ENCODE measurements around the gene FKBP8.

The FKBP8 gene

DNA sequence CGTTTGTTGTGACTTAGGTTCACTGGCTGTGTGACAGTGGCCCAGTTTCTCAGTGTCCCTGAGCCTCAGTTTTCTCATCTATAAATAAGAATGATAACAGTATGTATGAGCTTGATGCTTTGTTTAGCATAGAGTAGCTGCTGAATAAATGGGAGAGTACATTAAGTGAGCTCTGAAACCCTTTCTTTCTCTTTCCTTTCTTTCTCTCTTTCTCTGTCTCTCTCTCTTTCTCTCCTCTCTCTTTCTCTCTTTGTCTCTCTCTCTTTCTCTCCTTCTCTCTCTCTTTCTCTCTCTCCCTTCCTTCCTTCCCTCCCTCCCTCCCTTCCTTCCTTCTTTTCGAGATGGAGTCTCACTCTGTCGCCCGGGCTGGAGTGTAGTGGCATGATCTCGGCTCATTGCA lies 16.3 kb upstream of the FKBP8 start:
- TF ChIP-seq POLR2A (IDR thresholded peaks at IDR 0.05; ENCODE audit: extremely low read depth, insufficient read length): no peak
- no peak for DNase-seq (ENCODE audit: low read depth)
- no peak overlapping the region for H3K4me3 ChIP-seq (ENCODE audit: low read depth, low read length)

DNA sequence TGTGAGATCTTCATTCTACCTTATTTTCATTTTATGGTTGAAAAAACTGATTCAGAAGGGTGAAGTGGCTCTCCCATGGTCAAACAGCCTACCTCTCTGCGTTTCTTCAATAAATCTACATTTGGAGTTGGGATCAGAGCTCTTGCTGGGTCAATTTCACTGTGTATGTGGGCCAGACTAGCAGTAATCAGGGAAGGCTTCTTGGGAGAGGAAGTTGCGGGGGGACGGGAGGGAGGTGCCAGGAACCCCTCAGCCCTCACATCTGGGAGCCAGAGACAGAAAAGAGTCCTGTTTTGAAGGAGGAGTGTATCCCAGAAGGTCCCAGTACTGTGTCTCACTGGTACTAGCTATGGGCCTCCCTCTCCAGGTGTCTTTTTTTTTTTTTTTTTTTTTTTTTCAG lies 15.2 kb upstream of the FKBP8 start:
- TF ChIP-seq, protein P1, sequence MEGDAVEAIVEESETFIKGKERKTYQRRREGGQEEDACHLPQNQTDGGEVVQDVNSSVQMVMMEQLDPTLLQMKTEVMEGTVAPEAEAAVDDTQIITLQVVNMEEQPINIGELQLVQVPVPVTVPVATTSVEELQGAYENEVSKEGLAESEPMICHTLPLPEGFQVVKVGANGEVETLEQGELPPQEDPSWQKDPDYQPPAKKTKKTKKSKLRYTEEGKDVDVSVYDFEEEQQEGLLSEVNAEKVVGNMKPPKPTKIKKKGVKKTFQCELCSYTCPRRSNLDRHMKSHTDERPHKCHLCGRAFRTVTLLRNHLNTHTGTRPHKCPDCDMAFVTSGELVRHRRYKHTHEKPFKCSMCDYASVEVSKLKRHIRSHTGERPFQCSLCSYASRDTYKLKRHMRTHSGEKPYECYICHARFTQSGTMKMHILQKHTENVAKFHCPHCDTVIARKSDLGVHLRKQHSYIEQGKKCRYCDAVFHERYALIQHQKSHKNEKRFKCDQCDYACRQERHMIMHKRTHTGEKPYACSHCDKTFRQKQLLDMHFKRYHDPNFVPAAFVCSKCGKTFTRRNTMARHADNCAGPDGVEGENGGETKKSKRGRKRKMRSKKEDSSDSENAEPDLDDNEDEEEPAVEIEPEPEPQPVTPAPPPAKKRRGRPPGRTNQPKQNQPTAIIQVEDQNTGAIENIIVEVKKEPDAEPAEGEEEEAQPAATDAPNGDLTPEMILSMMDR (IDR thresholded peaks at IDR 0.05; ENCODE audit: low read depth, low read length): no peak
- TF ChIP-seq POLR2A (IDR thresholded peaks at IDR 0.05; ENCODE audit: extremely low read depth, insufficient read length) (no peak), MYC (IDR thresholded peaks at IDR 0.05; ENCODE audit: low read depth, low read length) (no peak)
- TF ChIP-seq, protein P2, sequence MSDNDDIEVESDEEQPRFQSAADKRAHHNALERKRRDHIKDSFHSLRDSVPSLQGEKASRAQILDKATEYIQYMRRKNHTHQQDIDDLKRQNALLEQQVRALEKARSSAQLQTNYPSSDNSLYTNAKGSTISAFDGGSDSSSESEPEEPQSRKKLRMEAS (IDR thresholded peaks at IDR 0.05; ENCODE audit: low read depth, low read length): no peak
- peak overlapping the region; percentile 90 for H3K4me3 ChIP-seq (ENCODE audit: low read depth, low read length)
- no peak for DNase-seq (ENCODE audit: low read depth)

DNA sequence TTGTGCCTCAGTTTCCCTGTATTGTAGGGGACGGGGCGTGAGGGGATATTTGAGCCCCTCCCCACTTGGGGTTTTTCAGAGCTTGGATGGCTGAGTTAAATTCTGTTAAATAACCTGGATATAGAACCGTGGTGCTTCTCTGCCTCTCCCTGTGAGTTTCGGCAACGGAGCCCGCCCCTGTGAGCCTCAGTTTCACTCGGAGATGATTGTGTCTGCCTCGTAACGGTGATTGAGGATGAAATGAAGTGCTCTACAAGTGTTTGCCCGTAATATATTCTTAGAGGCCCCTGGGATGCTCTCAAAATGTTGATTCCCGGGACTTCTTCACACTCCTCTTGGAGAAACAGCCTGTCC lies 14.8 kb upstream of the FKBP8 start:
- DNase-seq (ENCODE audit: low read depth): no peak
- H3K4me3 ChIP-seq (ENCODE audit: low read depth, low read length): peak overlapping the region; percentile 90
- TF ChIP-seq POLR2A (IDR thresholded peaks at IDR 0.05; ENCODE audit: extremely low read depth, insufficient read length) (no peak), MYC (IDR thresholded peaks at IDR 0.05; ENCODE audit: low read depth, low read length) (no peak)
- TF ChIP-seq, protein P2 (IDR thresholded peaks at IDR 0.05; ENCODE audit: low read depth, low read length): no peak
- TF ChIP-seq, protein P1 (IDR thresholded peaks at IDR 0.05; ENCODE audit: low read depth, low read length): no peak

DNA sequence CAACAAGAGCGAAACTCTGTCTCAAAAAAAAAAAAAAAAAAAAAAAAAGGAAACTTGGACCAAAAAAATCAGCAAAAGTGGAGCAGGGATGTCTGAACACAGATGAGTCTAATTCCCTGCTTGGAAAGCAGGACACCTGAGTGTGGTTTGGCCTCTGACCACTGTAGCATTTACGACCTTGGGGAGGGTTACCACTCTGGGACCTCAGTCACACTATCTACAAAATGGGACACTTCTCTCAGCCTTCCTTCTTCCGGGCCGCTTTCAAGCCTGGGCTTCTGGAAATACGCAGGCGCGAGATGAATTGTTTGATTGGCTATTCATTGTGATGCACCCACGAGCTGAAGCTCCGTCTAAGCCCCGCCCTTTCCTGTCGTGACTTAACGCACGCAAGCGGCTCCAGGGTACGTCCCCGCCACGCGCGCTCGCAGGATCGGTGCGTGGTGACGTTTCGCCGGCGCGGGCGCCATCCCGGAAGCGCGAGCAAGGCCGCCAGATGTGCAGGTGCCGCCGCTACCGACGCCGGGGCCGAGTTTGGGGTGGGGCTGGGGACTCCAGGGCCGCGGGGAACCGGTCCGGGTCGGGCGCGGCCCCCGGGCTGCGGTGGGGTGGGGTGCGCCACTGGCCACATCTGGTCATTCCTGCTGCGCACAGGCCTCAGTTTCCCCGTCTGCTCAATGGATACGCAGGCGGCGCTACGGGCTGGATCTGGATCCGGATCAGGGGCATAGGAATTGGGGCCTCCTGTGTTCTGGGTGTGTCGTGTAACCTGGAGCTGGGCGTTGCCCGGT lies 14.2 kb upstream of the FKBP8 start, which contains the start of gene KXD1:
KXD1 (plus strand) TSS at position 460 of the 791 bp plus-strand sequence. CDS start 4,187 bp downstream, outside the sequence.
- TF ChIP-seq POLR2A (IDR thresholded peaks at IDR 0.05; ENCODE audit: extremely low read depth, insufficient read length) (peak; percentile 78), MYC (IDR thresholded peaks at IDR 0.05; ENCODE audit: low read depth, low read length) (peak; percentile 79)
- TF ChIP-seq, protein P2 (IDR thresholded peaks at IDR 0.05; ENCODE audit: low read depth, low read length): peak; percentile 84
- TF ChIP-seq, protein P1 (IDR thresholded peaks at IDR 0.05; ENCODE audit: low read depth, low read length): no peak
- DNase-seq (ENCODE audit: low read depth): peak; percentile 99
- peak within 1 kb of the TSS; percentile 90 for H3K4me3 ChIP-seq (ENCODE audit: low read depth, low read length)

DNA sequence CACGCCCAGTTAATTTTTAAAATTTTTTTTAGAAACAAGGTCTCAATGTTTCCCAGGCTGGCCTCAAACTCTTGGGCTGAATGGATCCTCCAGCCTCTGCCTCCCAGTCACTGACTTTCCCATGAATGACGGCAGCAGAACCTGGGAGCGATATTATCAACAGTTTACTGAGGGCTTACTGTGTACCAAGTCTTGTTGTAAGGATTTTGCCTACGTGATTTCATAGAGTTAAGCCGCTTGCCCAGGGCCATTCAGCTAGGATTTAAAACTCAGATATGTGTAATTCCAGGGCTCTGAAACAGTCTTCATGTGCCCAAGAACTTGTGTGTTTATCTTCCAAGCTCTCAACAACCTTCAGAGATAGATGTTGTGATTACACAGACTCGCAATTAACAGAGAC lies 8.3 kb upstream of the FKBP8 start:
- TF ChIP-seq MYC (IDR thresholded peaks at IDR 0.05; ENCODE audit: low read depth, low read length): no peak
- TF ChIP-seq, protein P2 (IDR thresholded peaks at IDR 0.05; ENCODE audit: low read depth, low read length): no peak
- TF ChIP-seq, protein P1 (IDR thresholded peaks at IDR 0.05; ENCODE audit: low read depth, low read length): no peak
- no peak for TF ChIP-seq POLR2A (IDR thresholded peaks at IDR 0.05; ENCODE audit: extremely low read depth, insufficient read length)
- DNase-seq (ENCODE audit: low read depth): no peak
- H3K4me3 ChIP-seq (ENCODE audit: low read depth, low read length): no peak overlapping the region

DNA sequence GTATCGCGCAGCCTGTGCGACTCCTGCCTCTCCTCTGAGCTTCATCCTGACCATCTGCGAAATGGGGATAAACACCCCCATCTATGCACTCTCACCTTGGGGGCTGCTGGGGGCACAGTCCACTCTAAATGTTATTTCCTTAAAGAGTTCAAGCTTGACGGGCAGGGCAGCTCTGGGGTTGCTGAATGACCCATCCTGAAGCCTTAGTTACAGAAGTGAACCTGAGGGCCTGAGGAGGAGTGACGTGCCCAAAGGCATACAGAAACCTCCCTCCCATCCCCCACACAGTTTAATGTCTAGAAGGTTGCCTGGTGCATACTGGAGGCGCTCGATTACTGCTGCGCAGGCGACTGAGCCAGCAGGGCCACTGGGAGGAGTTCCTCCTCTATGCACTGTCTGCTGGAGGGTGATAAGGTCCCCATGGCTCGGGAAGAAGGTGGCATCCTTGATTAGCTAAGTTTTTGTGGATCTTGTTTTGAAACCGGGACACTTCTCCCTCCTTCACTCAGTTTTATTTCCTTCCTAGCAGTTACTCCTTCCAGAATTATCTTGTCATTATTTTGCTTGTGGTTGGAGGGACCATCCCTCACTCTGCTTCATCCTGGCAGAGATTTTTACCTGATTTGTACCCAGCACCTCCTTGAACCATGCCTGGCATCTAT lies 572 bp upstream of the FKBP8 start:
- TF ChIP-seq, protein P2 (IDR thresholded peaks at IDR 0.05; ENCODE audit: low read depth, low read length): no peak
- no peak for TF ChIP-seq MYC (IDR thresholded peaks at IDR 0.05; ENCODE audit: low read depth, low read length)
- TF ChIP-seq POLR2A (IDR thresholded peaks at IDR 0.05; ENCODE audit: extremely low read depth, insufficient read length): no peak
- TF ChIP-seq, protein P1 (IDR thresholded peaks at IDR 0.05; ENCODE audit: low read depth, low read length): no peak
- H3K4me3 ChIP-seq (ENCODE audit: low read depth, low read length): peak overlapping the region; percentile 59
- DNase-seq (ENCODE audit: low read depth): peak; percentile 84
